Panc1 (cell line): ENCODE data around the gene ANKRD34A. TPM values are rescaled to one million over a fixed set of nuclear protein-coding genes. Genes with fewer than 3 reads are reported as not detected.

Source experiments
- ATAC-seq: fragments of 200-7000 bp; cut with Tn5 transposase; 2 replicates; pipeline ENCODE4 v1.9.1; 2020; ENCODE audit warnings: mild to moderate bottlenecking, moderate library complexity
- BruUV-seq: library from RNA; stranded (reverse); fragments of 400-500 nt; replicated peaks from 2 replicates; lab custom pipeline; 2021; lab: Mats Ljungman, UMichigan
- CTCF ChIA-PET: fragments of 300-600 bp; sonication (Branson Sonifier 250); formaldehyde crosslinking; loops from one replicate; lab custom pipeline; 2022; ENCODE audit warnings: antibody characterized with exemption; lab: Charles Lee
- POLR2A ChIA-PET: fragments of 300-600 bp; sonication (Branson Sonifier 250); formaldehyde crosslinking; loops from one replicate; lab custom pipeline; 2022; ENCODE audit warnings: antibody characterized with exemption; lab: Charles Lee
- DNase-seq: peaks from one replicate; pipeline ENCODE4 v3.0.0-alpha.2; 2010; ENCODE audit warnings: low read depth, low spot score
- H3K27ac ChIP-seq: 2 replicates; pipeline ENCODE4 v1.5.1; 2011; ENCODE audit warnings: mild to moderate bottlenecking, low read length, inconsistent platforms
- H3K27me3 ChIP-seq: fragments of 200-500 bp; sonication (Bioruptor generic); 2 replicates; pipeline ENCODE4 v1.6.0; 2014; ENCODE audit warnings: low read length, inconsistent platforms; ENCODE audit not compliant: control insufficient read depth, insufficient read depth
- H3K36me3 ChIP-seq: fragments of 200-500 bp; sonication (Bioruptor generic); 2 replicates; pipeline ENCODE4 v1.5.1; 2014; ENCODE audit warnings: inconsistent platforms, mild to moderate bottlenecking, low read length, moderate library complexity; ENCODE audit not compliant: control insufficient read depth, insufficient read depth
- H3K4me1 ChIP-seq: 2 replicates; pipeline ENCODE4 v1.5.1; 2011; ENCODE audit warnings: inconsistent platforms, mild to moderate bottlenecking, low read length, moderate library complexity; ENCODE audit not compliant: control insufficient read depth, insufficient read depth
- H3K4me3 ChIP-seq, 2 experiments: 2 replicates each; pipeline ENCODE4 v1.5.1; 2011 to 2012; ENCODE audit warnings: low read depth in 2 of 2, low read length in 2 of 2, mild to moderate bottlenecking in 2 of 2, inconsistent platforms in 1 of 2, moderate library complexity in 1 of 2
- H3K9me3 ChIP-seq: fragments of 200-500 bp; sonication (Bioruptor generic); 2 replicates; pipeline ENCODE4 v1.5.1; 2014; ENCODE audit warnings: low read depth, mild to moderate bottlenecking, inconsistent platforms, low read length, moderate library complexity; ENCODE audit not compliant: control insufficient read depth, insufficient read depth
- CTCF ChIP-seq: fragments of 450-650 bp; IDR thresholded peaks from 2 replicates; pipeline ENCODE4 v1.5.1; 2017; ENCODE audit warnings: mild to moderate bottlenecking
- POLR2AphosphoS5 ChIP-seq: IDR thresholded peaks from 2 replicates; pipeline ENCODE4 v1.6.1; 2012; ENCODE audit warnings: mild to moderate bottlenecking, low read depth, low read length, moderate library complexity
- REST ChIP-seq, 2 experiments: IDR thresholded peaks; 2 replicates each; pipeline ENCODE4 v1.6.1; 2011 to 2012; ENCODE audit warnings: low read depth in 2 of 2, control low read depth in 1 of 2, low read length in 1 of 2, mild to moderate bottlenecking in 1 of 2, moderate library complexity in 1 of 2; ENCODE audit not compliant: insufficient read depth in 1 of 2
- SIN3A ChIP-seq: IDR thresholded peaks from 2 replicates; pipeline ENCODE4 v1.6.1; 2012; ENCODE audit warnings: low read depth, mild to moderate bottlenecking, low read length, moderate library complexity, borderline replicate concordance; ENCODE audit not compliant: insufficient read depth
- TCF7L2 ChIP-seq: IDR thresholded peaks from 2 replicates; pipeline ENCODE4 v1.6.1; 2011; ENCODE audit warnings: mild to moderate bottlenecking, low read depth, low read length, inconsistent platforms
- in situ Hi-C: cut with HindIII; loops from 2 replicates; pipeline ENCODE4 v1.10.0; 2016; ENCODE audit warnings: low sequenced_read_pairs, low pct_unique_long_range_greater_than_20kb
- intact Hi-C: fragments of 100-400 bp; cut with micrococcal nuclease; formaldehyde crosslinking; loops from one replicate; pipeline ENCODE4 v1.10.0; 2022; ENCODE audit not compliant: unreplicated experiment
- total RNA-seq: library from RNA; stranded (reverse); gene quantifications from one replicate; pipeline ENCODE4 v1.2.1, GENCODE V29; 2021; ENCODE audit not compliant: unreplicated experiment

Gene ANKRD34A
- total RNA-seq, 1 experiment from 2014 or later = 1.4 TPM

- BruUV-seq = no TSS peak
- Histone ChIP-seq H3K36me3 (peaks cover 2% of the 10 kb centered on the region; the same call in 1 of the 2 replicates), H3K27me3 (no peaks in the 10 kb centered on the region; the same call in 1 of the 2 replicates), H3K9me3 (no peaks in the 10 kb centered on the region), H3K4me1 (peaks cover 16% of the 10 kb centered on the region), H3K4me3 (no peak overlapping the region), H3K27ac (no peak overlapping the region)
- intact Hi-C loops = no loop called here
- ChIA-PET POLR2A (no interaction called here), CTCF (interaction anchor here (0.6 kb wide), 1 partner anchor 24 kb away, joined by 4 read pairs; the partner anchor contains the start of gene HJV)
- ATAC-seq (no peak), DNase-seq (no peak)
- no peak for TF ChIP-seq POLR2AphosphoS5
- TF ChIP-seq REST (IDR thresholded peaks at IDR 0.05; ENCODE audit: insufficient read depth in 1 of 2, low read depth in 2 of 2, low read length in 1 of 2) = no peak
- no peak for TF ChIP-seq CTCF
- no peak for TF ChIP-seq TCF7L2
- no peak for TF ChIP-seq SIN3A
- in situ Hi-C loops = no loop called here
Observed at GRCh38 chr1:145997718-145998023, 33.3 kb upstream of the ANKRD34A start.

- H3K4me3 ChIP-seq = peak overlapping the region; percentile 61 to 73
- no peaks in the 10 kb centered on the region; the same call in 1 of the 2 replicates for H3K27me3 ChIP-seq
- ATAC-seq (peak; percentile 40), DNase-seq (no peak)
- ChIA-PET POLR2A (interaction anchor here (0.6 to 0.7 kb wide), 2 partner anchors 18 to 55 kb away, joined by 3 to 4 read pairs; no protein-coding TSS in a partner anchor), CTCF (interaction anchor here (1.6 kb wide), 1 partner anchor 10 kb away, joined by 5 read pairs; no protein-coding TSS in a partner anchor)
- intact Hi-C loops (no loop called here), in situ Hi-C loops (no loop called here)
- peaks cover 16% of the 10 kb centered on the region for H3K4me1 ChIP-seq
- TF ChIP-seq TCF7L2 = no peak
- no peak for TF ChIP-seq CTCF
- TF ChIP-seq REST (IDR thresholded peaks at IDR 0.05; ENCODE audit: insufficient read depth in 1 of 2, low read depth in 2 of 2, low read length in 1 of 2) = no peak
- no peak for TF ChIP-seq SIN3A
- no peak for TF ChIP-seq POLR2AphosphoS5
- no TSS peak for BruUV-seq
- H3K27ac ChIP-seq = peak overlapping the region; percentile 84
- no peaks in the 10 kb centered on the region for H3K9me3 ChIP-seq
- H3K36me3 ChIP-seq = peaks cover 2% of the 10 kb centered on the region; the same call in 1 of the 2 replicates
Observed at GRCh38 chr1:145997016-145997717, 32.8 kb upstream of the ANKRD34A start.
